ENCODE measurements around the gene OSBP2. TPM values are rescaled to one million over a fixed set of nuclear protein-coding genes. Genes with fewer than 3 reads are reported as not detected.

OSBP2 gene
- total and polyA plus RNA-seq, 2 of the 13 experiments (the other 11 are each of a cell fraction or from before 2014, with no cell fraction given): 5.0 to 7.7 TPM

- Histone ChIP-seq H3K9me3 (ENCODE audit: low read length) (no peaks in the 10 kb centered on the region), H3K36me3 (replicated peaks in 1 of 2; ENCODE audit: control insufficient read depth in 1 of 2, insufficient read depth in 2 of 2, low read length in 2 of 2) (no peaks in the 10 kb centered on the region), H3K4me3 (replicated peaks in 1 of 3; ENCODE audit: insufficient read depth in 1 of 3, low read depth in 2 of 3, low read length in 3 of 3) (no peak overlapping the region), H3K27me3 (ENCODE audit: control insufficient read depth in 1 of 2, insufficient read depth in 2 of 2, low read length in 2 of 2) (no peaks in the 10 kb centered on the region), H3K4me2 (ENCODE audit: low read depth, low read length) (no peak overlapping the region), H4K20me1 (ENCODE audit: insufficient read depth, low read length) (no peaks in the 10 kb centered on the region), H3K27ac (ENCODE audit: extremely low read length, insufficient read depth, low read length) (no peak overlapping the region), H2AFZ (ENCODE audit: low read length) (no peak overlapping the region), H3K79me2 (ENCODE audit: insufficient read depth, low read length) (no peaks in the 10 kb centered on the region), H3K4me1 (ENCODE audit: insufficient read depth, low read length) (peaks cover 18% of the 10 kb centered on the region), H3K9ac (ENCODE audit: insufficient read depth, low read depth, low read length) (no peak overlapping the region)
- ChIA-PET CTCF (ENCODE audit: low intra/inter-chr PET ratio, low total read pairs) (no interaction called here), POLR2A (no interaction called here)
- intact Hi-C loops (cut with micrococcal nuclease; ENCODE audit: unreplicated experiment) (no loop called here), in situ Hi-C loops (cut with HindIII; ENCODE audit: extremely low pct_ligation_motif_present, low pct_unique_long_range_greater_than_20kb) (no loop called here)
- DNase-seq (ENCODE audit: low spot score) (no peak), FAIRE-seq (no peak), ATAC-seq (no peak)
- 49% methylated on average over 7 of the region's 7 CpGs for WGBS (ENCODE audit: low lambda C conversion rate)
- no TSS peak for BruUV-seq (replicated peaks)
- no peak for TF ChIP-seq ZNF687 (CRISPR knock-in tag; IDR thresholded peaks at IDR 0.05)
- TF ChIP-seq NKX3-1 (CRISPR knock-in tag; IDR thresholded peaks at IDR 0.05): no peak
- TF ChIP-seq POLR2G (IDR thresholded peaks at IDR 0.05; ENCODE audit: low read depth, low read length): no peak
- no peak for TF ChIP-seq ZNF546 (CRISPR knock-in tag; conservative IDR thresholded peaks at IDR 0.05)
These were observed 165.0 kb downstream of the OSBP2 start for GRCh38 chr22:30859714-30860095.
